Stimulated activated CD4-positive, alpha-beta T cell treated with anti-CD3 and anti-CD28 coated beads, Interleukin-12 subunit alpha, Interleukin-12 subunit beta, amount 100 ng/mL, for 4 hours (primary cell): ENCODE data around the gene SUN5.

Experiments
- DNase-seq: peaks from one replicate; pipeline ENCODE4 v3.0.0-alpha.2; 2020

Gene SUN5

DNA sequence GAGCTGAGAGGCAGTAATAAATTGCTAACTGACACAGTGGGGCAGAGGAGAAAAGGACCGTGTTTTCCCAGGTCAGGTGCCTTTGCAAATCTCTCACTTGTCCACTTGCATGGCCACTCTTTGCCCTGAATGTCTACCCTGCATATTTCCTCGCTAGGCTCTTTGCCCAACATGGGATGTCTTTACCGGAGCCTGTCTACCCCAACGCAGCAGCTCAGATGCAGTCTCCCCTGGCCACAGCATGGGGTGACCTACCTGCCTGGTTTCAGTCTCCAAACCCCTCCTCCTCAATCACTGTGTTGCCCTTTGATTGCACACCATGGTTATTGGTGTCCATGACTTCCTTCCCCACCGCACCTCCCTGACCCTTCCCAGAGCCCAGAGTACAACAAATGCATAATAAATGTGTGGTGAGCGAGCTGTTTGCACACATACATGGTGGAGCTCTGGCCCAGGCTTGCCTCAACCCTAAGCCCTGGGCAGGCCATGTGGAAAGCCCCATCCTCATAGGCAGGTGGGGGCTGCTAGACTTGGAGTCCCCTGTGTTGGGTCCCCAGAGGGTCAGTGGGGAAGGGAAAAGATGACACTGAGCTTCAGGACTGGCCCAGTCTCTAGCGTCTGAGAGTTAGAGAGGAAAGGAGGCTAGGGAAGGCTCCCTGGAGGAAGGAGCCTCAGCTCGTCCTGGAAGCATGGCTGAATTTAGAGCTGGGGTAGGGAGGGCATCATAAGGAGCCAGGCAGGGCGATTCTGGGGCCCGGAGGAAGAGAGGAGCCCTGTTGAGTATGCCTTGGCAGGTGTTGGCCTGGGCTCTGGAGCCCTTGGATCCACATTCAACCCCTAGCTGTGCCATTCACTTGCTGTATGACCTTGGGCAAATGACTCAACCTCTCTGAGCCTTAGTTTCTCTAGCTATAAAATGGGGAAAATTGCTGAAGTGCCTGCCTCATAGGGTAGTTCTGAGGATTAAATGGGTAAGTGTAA is 22.8 kb upstream of the SUN5 start:
- DNase-seq = no peak

DNA sequence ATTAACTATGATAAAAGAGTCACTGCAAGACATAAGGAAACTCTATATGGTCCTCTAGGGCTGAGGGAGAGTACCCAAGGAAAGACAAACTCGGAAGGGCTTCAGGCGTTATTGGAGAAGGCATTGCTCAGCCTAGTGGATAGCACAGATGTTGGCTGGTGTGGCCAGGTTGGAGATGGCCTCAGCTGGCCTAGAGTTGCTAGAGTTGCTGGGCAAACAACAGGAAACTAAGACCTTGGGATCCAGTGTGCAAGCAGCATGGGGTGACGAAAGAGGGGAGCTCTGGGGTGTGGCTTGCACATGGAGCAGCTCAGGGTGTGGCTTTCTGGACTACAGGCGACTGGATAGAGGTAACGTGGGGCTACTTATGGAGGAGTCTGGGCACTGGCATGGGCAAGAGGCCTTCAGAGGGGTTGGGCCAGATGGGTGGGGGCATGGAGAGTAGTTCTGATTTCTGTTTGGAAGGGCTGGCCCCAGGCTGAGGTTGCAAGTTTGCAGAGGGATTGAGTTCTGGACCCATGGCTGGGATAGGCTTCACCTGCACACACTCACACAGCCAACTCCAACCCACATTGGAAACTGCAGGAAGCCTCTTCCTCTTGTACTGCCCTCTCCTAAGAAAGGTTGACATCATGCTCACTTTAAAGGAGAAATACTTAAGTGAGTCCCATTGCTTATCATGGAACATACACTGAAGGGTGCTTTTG is 22.0 kb upstream of the SUN5 start:
- DNase-seq = no peak

DNA sequence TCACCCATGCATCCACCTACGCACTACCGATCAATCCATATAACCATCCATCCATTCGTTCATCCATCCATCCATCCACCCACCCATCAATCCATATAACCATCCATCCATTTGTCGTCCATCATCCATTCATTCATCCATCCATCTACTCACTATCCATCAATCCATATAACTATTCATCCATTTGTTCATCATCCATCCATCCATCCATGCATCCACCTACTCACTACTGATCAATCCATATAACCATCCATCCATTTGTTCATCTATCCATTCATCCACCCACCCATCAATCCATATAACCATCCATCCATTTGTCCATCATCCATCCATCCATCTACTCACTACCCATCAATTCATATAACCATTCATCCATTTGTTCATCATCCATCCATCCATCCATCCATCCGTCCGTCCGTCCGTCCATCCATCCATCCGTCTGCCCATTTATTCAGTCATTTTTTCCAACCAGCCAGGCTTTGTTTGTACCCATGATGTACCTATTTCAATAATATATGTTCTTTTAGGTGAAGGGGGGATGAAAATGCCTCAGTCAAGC is 21.2 kb upstream of the SUN5 start:
- DNase-seq = no peak

DNA sequence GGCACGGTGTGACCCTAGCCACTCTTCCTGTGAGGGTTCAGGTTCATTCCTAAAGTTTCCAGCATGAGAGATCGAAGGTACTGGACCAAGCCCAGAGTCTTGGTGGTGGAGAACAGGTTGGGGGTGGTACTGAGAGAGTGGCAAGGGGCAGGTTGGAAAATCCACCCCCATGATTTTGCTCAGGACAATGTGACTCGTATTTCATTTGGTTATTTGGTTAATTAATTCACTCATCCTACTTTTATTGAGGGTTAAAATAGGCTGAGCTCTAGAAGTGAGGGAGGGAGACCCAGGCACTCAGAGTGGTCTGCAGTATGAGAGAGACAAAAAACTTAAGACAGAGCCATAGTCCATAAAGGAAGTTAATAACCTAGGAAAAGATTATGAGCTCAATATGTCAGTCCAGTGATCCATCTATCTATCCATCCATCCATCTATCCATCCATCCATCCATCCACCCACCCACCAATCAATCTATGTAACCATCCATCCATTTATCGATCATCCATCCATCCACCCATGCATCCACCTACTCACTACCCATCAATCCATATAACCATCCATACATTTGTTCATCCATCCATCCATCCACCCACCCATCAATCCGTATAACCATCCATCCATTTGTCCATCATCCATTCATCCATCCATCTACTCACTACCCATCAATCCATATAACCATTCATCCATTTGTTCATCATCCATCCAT is 20.5 kb upstream of the SUN5 start:
- no peak for DNase-seq

- DNase-seq = no peak
Observed at GRCh38 chr20:33024243-33024560, 20.0 kb upstream of the SUN5 start.

DNA sequence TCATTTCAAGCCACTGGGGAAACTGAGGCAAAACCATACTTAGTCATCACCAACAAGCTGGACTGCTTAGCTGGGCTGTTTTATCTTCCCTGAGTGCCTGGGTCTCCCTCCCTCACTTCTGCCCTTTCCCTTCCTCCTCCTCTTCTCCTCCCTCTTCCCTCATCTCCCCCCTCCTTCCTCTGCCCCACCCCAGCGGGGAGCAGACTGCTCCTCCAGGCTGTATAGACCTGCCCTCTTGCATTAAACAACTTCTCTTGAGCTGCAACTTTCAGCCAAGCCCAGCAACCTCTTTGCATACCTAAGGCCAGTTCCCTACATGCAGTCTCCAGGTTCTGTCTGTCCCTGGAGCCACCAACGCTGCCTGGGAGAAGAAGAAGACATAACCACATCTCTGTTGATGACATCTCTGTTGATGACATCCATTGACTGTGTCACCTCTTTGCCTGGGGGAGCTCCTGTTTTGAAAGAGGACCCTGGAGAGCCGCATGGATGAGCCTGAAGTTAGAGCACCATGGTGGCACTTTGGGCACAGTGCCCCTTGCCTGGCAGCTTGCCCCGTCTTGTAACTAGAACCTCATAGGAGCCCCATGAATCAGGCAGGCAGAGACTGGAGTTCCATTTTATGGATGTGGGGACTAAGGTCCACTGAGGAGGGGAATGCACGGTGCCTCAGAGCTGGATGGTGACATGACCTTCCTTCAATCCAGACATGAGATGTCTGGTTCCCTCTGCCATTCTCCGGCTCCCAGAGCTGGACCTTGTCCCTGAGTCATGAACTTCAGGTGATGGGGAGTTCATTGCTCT is 19.4 kb upstream of the SUN5 start:
- DNase-seq = no peak

- no peak for DNase-seq
Observed at GRCh38 chr20:33022694-33023438, 18.6 kb upstream of the SUN5 start.

GRCh38 chr20:33022289-33022688 is 18.1 kb upstream of the SUN5 start:
- no peak for DNase-seq

DNA sequence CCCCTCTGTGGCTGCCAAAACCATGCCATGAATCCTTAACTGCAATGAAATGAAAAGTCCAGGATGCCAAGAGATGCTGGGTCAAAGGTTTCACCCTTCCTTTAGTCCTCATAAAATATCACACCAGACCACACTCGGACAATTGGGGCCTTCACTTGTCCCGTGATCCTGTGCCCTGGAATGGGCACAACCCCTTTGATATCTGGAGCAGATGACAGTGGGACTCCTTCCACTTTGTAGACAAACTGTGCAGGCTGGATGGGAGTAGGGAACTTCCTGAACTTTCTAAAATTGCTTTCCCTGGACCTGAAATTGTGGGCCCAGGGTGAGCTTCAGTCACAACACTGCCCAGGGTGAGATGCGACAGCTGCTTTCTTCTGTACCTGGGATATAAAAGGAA is 17.6 kb upstream of the SUN5 start:
- DNase-seq = no peak

GRCh38 chr20:33020278-33021161 is 16.3 kb upstream of the SUN5 start:
- no peak for DNase-seq

- no peak for DNase-seq
Observed at GRCh38 chr20:33019465-33020277, 15.4 kb upstream of the SUN5 start.

GRCh38 chr20:33018169-33018931 is 14.1 kb upstream of the SUN5 start:
- no peak for DNase-seq

- no peak for DNase-seq
Observed at GRCh38 chr20:33017542-33017941, 13.3 kb upstream of the SUN5 start.

DNA sequence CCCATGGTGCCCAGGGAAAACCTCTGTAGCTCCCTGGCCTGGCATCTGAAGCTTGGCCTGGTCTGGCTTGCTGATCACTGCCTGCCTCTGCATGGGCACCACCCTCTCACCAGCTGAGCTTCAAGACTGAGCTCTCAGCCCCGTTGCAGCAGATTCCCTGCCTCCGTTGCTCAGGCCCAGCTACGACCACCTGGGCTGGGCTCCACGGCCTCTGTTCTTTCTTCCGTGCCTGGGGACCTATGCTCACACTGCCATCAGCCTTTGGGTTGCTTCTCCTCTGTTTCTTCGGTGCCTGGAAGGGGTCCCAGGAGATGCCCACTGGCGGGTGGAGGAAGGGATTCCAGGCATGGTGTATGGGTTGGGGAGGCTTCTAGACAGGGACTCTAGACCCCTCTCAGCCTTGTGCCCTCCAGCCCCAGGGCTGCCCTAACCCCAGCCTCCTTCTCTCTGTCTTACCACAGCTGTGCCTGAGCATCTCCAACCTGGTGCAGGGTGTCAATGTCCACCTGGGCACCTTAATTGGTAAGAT is 12.4 kb upstream of the SUN5 start:
- no peak for DNase-seq

GRCh38 chr20:33015700-33016580 is 11.7 kb upstream of the SUN5 start:
- DNase-seq = no peak

DNA sequence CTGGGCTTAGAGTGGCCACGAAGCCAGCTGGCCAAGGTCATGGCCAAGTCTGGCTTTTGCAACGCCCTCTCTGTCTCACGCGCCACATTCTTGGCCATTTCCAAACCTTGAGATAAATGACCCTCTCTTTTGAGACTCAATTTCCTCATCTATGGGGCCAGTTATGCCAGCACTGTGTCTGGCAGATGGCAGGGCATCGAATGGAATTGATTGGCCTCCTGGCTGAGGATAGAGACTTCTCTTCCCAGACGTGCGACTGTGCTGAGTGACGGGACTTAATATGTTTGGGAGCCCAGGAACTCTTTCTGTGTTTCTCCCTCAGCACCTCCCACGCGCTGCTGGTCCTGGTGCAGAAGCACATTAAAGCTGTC is 10.9 kb upstream of the SUN5 start:
- DNase-seq = no peak

- DNase-seq = no peak
Observed at GRCh38 chr20:33014336-33015113, 10.3 kb upstream of the SUN5 start.
